ENCODE data around the gene RBFOX1.

The RBFOX1 gene

DNA sequence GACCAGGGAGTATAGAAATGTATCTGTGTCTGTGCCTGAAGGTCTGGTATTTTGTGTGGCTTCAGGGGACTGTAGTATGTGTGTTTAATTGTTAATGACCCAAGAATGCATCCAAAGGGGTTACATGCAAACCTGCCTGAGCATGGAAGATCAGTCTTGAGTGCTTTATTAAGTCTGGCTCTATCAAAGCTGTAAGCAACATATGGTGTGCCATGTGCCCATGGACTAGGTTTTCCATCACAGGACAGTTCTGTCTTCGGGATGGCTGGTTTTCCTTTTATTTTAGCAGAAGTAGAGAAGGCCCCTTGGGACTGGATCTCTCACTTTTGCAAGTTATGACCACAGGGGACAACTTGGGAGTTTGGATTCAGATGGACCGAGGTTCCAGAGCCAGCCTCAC, 18.2 kb downstream of the RBFOX1 start:
- DNase-seq (ENCODE audit: low read depth in 2 of 2) = no peak
- TF ChIP-seq, protein P1, sequence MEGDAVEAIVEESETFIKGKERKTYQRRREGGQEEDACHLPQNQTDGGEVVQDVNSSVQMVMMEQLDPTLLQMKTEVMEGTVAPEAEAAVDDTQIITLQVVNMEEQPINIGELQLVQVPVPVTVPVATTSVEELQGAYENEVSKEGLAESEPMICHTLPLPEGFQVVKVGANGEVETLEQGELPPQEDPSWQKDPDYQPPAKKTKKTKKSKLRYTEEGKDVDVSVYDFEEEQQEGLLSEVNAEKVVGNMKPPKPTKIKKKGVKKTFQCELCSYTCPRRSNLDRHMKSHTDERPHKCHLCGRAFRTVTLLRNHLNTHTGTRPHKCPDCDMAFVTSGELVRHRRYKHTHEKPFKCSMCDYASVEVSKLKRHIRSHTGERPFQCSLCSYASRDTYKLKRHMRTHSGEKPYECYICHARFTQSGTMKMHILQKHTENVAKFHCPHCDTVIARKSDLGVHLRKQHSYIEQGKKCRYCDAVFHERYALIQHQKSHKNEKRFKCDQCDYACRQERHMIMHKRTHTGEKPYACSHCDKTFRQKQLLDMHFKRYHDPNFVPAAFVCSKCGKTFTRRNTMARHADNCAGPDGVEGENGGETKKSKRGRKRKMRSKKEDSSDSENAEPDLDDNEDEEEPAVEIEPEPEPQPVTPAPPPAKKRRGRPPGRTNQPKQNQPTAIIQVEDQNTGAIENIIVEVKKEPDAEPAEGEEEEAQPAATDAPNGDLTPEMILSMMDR (IDR thresholded peaks at IDR 0.05; ENCODE audit: low read depth, low read length) = no peak
- no peak overlapping the region for H3K4me3 ChIP-seq (replicated peaks in 1 of 2; ENCODE audit: low read depth in 2 of 2, low read length in 2 of 2)

DNA sequence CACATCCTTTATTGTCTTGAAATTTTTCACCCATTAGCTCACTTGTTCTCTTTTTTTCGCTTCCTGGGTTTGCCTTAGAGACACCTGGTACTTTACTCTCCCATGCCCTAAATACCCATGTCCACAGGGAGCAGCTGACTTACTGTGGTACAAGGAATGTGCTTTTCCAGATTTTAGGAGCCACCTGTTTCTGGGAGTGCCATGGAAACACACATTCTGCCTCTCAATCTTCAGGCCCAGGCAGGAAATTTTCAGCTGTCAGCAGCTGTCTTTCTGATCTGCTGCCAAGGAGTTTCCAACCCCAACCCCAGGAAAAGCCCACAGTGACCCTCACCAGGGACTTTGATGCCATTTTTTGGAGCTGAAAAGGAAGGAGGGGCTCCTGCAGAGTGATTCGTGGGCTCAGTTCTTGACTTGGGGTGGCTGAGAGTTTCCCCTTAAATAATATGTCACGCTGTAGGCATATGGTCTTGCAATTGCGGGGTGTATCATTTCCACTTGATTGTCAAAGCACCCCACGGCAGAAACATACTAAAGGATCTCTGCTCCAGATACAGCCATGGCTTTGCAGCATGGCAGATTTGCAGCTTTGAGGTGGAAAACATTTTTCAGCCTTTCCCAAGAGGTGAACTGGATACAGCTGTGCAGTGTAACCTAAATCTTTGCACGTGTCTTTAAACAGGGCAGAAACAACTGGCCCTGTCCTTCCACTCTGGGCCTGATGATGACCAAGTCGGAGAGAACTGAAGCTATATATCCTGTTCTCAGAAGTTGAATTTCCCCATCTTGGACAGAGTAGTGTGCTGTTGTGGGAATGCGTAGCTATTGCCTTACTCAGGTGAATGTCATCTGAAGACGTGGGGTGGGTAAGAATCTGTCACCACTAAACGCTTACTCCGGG, 19.2 kb downstream of the RBFOX1 start:
- DNase-seq (ENCODE audit: low read depth in 2 of 2) = no peak
- TF ChIP-seq, protein P1 (IDR thresholded peaks at IDR 0.05; ENCODE audit: low read depth, low read length) = no peak
- H3K4me3 ChIP-seq (replicated peaks in 1 of 2; ENCODE audit: low read depth in 2 of 2, low read length in 2 of 2) = no peak overlapping the region

DNA sequence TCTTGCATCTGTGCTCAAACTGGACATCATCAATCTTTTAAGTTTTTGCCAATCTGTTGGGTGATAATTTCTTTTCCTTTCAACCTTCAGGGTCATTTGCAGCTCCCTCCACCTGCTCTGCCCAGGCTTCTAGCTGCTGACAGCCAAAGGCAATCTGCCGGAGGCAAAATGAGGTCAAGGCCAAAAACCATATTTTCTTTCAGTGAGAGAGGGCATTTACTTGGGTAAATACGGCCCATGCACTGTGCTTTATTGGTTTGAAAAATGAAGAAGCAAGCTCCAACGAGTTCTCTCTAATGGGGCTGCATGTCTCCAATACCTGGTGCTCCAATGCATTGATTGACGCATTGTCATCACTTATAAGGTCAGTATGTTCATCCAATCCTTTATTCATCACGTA, 23.1 kb downstream of the RBFOX1 start:
- no peak overlapping the region for H3K4me3 ChIP-seq (replicated peaks in 1 of 2; ENCODE audit: low read depth in 2 of 2, low read length in 2 of 2)

DNA sequence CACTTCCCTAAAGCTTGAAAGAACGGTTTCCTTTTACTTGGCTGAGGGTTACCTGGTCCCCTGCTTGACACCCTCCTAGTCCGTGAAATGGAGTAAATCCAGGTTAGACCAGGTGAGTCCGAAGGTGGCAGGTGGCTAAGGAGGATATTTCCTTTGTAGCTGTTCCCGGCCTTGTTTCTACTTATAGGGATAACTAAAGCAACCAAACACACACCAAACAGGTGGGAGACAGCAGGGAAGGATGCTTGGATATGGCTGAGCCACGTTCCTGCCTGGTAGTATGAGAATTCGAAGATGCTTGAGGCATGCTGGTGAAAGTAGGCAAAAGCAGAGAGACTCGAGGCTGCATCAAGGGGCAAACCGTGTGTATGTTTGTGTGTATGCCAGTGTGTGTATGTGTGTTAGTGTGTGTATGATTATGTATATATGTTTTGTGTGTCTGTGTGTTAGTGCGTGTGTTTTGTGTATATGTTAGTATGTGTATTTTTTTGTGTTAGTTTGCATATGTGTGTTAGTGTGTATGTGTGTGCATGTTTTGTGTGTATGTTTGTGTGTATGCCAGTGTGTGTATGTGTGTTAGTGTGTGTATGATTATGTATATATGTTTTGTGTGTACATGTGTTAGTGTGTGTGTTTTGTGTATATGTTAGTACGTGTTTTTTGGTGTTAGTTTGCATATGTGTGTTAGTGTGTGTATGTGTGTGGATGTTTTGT, 28.9 kb downstream of the RBFOX1 start:
- no peak overlapping the region for H3K4me3 ChIP-seq (replicated peaks in 1 of 2; ENCODE audit: low read depth in 2 of 2, low read length in 2 of 2)
- DNase-seq (ENCODE audit: low read depth in 2 of 2) = no peak
- TF ChIP-seq, protein P1 (IDR thresholded peaks at IDR 0.05; ENCODE audit: low read depth, low read length) = no peak

More for the DNA sequence above, 23.1 kb downstream of the RBFOX1 start:
- TF ChIP-seq, protein P1 (IDR thresholded peaks at IDR 0.05; ENCODE audit: low read depth, low read length) = no peak
- DNase-seq (ENCODE audit: low read depth in 2 of 2) = no peak

DNA sequence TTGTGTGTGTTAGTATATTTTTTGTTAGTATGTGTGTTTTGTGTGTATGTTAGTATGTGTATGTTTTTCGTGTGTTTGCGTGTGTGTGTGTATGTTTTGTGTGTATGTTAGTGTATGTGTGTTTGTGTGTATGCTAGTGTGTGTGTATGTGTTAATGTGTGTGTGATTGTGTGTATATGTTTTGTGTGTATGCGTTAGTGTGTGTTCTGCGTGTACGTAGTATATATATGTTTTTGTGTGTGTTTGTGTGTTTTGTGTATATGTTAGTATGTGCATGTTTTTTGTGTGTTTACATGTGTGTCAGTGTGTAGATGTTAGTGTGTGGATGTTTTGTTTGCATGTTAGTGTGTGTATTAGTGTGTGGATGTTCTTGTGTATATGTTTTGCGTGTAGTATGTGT, 29.6 kb downstream of the RBFOX1 start:
- H3K4me3 ChIP-seq (replicated peaks in 1 of 2; ENCODE audit: low read depth in 2 of 2, low read length in 2 of 2) = no peak overlapping the region
- DNase-seq (ENCODE audit: low read depth in 2 of 2) = no peak
- TF ChIP-seq, protein P1 (IDR thresholded peaks at IDR 0.05; ENCODE audit: low read depth, low read length) = no peak

DNA sequence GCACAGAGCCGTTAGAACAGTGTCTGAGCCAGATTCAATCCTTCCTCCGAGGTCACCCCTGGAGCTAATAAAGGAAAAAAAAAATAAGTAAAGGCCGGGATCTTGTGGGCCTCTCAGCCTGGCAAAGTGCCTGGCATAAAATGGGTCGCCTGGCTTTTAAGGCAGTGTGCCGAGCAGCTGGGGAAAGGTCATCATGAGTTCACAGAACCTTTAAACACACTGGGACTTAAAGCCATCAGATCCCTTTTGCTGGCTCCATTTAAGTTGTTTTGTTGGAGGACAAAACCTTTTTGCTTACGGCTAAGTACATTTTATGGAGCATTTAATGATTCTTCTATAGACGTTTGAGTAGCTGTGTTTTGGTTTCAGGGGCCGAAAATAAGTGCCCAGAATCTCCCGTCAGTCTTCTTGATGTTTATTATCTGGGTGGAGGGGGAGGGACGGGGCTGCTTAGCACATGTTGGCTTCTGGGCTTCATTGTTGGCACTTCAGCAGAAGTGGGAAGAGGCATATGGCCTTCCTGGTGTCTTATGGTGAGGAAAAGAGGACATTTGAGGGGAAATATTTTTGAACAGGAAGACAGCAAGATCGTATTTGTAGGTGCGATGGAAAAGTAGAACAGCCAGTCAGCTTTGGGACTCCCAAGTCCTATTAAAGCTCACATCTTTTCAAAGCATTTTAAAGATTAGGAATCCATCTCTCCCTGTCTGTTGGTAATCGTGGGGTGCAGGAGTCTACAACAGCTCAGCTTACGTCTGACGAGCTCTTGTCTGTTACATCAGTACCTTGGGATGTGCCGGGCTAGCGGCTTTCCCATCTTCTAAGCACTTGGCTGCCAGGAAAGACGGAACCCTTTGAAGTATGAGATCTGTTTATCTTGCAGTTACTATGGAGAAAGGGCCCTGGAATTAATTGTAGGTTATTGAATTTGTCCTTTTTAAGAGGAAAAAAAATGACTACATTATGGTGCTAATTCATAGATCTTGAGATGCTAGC, 31.1 kb downstream of the RBFOX1 start:
- no peak for DNase-seq (ENCODE audit: low read depth in 2 of 2)
- TF ChIP-seq, protein P1 (IDR thresholded peaks at IDR 0.05; ENCODE audit: low read depth, low read length) = no peak

More for the DNA sequence above, 31.1 kb downstream of the RBFOX1 start:
- no peak overlapping the region for H3K4me3 ChIP-seq (replicated peaks in 1 of 2; ENCODE audit: low read depth in 2 of 2, low read length in 2 of 2)
